Choroid plexus epithelial cell (primary cell): ENCODE results near the gene YAF2.

Source experiments
- DNase-seq: peaks from one replicate; pipeline ENCODE4 v3.0.0-alpha.2; 2010; ENCODE audit warnings: low read depth
- H3K4me3 ChIP-seq: 2 replicates; pipeline ENCODE4 v1.5.1; 2011; ENCODE audit warnings: low read depth, mild to moderate bottlenecking, control low read depth, low read length, moderate library complexity
- TF ChIP-seq, protein P1 (sequence below): conservative IDR thresholded peaks from 2 replicates; pipeline ENCODE4 v1.5.1; 2011; ENCODE audit warnings: low read depth, mild to moderate bottlenecking, control low read depth, inconsistent platforms, low read length, moderate library complexity

The YAF2 gene

DNA sequence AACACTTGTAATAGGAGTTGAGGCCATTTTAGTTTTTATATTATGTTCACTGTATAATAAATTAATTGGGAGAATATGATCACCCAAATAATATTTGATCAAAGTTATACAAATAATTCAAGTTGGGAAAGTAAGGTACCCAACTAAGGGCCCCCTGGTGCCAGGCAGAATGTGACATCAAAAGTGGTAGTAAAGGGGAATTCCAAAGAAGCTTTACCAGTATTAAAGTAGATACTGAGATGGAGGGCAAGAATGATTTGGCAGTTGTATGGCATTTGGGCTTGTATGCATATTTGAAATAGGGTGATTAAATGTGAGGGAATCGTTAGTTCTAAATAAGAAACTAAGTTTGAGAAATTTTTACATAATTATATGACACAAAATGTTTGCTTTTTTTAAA is 111.1 kb downstream of the YAF2 start:
- no peak overlapping the region for H3K4me3 ChIP-seq
- no peak for DNase-seq
- TF ChIP-seq, protein P1, sequence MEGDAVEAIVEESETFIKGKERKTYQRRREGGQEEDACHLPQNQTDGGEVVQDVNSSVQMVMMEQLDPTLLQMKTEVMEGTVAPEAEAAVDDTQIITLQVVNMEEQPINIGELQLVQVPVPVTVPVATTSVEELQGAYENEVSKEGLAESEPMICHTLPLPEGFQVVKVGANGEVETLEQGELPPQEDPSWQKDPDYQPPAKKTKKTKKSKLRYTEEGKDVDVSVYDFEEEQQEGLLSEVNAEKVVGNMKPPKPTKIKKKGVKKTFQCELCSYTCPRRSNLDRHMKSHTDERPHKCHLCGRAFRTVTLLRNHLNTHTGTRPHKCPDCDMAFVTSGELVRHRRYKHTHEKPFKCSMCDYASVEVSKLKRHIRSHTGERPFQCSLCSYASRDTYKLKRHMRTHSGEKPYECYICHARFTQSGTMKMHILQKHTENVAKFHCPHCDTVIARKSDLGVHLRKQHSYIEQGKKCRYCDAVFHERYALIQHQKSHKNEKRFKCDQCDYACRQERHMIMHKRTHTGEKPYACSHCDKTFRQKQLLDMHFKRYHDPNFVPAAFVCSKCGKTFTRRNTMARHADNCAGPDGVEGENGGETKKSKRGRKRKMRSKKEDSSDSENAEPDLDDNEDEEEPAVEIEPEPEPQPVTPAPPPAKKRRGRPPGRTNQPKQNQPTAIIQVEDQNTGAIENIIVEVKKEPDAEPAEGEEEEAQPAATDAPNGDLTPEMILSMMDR = no peak

DNA sequence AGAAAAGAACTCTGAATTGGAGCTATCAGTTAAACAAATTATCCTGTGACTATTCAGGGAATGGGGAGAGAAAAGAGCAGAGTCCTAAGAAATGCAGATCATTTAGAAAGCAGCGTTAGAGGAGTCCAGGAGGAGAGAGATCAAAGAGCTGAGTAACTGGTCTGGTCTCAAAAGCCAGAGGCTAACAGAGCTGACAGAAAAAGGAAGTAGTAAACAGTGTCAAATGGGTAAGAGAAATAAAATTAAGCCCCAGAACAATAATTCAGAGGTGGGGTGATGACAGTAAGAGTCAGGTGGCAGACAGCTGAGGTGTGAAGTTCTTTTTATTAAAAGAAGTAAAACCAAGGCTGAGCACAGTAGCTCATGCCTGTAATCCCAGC is 112.7 kb downstream of the YAF2 start:
- TF ChIP-seq, protein P1 = no peak
- H3K4me3 ChIP-seq = no peak overlapping the region
- DNase-seq = no peak

DNA sequence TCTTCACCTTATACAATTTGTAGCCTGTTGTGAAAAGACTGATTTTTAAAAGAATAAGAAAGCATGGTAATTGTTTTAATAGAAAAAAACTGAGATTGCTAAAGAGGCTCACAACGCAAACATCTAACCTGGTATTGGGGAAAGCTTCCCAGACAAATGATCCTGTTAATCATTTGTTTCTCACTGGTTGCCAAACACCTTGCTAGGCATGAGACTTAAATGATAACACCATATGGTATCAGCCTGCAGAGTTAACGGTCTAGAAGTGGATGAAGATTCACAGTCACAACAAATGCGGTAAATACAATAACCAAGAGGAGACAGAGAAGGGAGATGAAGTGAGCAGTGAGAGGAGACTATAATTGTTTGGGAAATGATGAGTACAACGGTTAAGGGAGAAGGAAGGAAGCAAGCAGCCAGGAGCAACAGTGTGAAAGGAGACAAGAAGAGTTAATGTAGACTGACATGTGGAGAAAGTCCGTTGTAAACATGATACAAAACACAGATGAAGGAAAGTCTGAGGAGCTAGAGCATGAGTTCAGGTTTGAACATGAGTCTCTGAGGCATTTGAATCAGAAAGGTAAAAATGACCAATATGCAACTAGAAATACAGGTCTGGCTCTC is 113.2 kb downstream of the YAF2 start:
- no peak overlapping the region for H3K4me3 ChIP-seq
- DNase-seq = no peak
- TF ChIP-seq, protein P1 = no peak

DNA sequence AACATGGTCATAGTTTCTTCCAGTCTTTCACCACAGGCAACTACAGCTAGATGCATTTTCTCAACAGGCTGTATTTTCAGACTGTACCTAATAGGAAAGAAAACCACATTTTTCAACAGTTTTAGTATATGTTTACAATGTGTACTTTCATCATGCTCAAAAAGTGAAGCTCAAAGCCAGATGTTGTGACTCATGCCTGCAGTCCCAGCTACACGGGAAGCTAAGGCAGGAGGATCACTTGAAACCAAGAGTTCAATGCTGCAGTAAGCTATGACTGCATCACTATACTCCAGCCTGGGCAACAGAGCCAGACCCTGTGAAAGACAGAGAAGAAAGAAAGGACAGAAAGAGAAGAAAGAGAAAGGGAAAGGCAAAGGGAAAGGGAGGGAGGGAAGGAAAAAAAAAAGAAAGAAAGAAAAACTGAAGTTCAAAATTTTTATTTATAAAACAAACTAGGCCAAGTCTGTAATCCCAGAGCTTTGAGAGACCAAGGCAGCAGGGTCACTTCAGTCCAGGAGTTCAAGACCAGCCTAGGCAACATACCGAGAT is 118.9 kb downstream of the YAF2 start:
- DNase-seq = peak; percentile 92
- TF ChIP-seq, protein P1 = no peak
- no peak overlapping the region for H3K4me3 ChIP-seq

DNA sequence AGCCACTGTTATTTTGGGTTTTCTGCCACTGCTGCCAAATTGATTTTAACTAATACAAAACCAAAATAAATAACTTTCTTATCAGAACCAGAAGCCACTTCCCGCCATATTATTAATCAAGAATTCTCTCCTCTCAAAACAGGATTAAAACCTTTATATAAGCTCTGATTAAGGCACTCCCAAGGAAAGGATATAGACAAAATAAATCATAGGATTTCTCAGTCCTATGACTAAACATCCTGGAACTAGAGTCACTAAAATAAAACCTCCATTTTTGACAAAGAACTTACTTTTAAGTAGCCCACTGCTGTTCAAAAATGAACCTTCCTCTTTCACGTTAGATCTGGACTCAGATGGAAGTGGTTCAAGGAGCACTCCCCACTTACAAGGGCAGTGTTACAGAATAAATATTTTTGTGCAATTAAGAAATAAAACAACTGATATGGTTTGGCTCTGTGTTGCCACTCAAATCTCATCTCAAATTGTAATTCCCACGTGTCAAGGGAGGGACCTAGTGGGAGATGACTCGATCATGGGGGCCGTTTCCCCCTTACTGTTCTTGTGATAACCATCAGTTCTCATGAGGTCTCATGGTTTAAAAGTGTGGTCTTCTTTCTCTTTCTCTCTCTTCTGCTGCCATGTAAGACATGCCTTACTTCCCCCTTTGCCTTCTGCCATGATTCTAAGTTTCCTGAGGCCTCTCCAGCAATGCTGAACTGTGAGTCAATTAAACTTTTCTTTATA is 119.7 kb downstream of the YAF2 start:
- TF ChIP-seq, protein P1 = no peak
- DNase-seq = no peak
- H3K4me3 ChIP-seq = no peak overlapping the region

DNA sequence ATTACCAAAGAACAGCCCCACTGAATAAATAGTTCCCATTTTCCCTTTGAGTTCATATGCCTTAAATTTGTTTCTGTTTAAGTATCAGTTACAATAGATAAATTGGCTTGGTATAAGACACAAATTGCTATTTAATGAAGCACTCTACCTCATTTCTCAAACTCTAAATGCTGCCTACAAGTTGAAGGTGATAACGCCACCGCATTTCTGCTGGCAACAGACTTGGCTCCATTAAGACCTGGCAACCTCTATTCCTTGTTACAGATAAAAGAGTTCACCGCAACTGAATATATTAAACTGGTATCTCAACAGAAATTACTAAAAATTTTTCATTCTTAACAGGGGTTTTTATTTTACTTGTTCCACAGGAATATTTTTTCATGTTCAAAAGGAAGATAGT is 129.0 kb downstream of the YAF2 start:
- TF ChIP-seq, protein P1 = no peak
- no peak overlapping the region for H3K4me3 ChIP-seq
- no peak for DNase-seq
